Frontal cortex (tissue), 4 donors: ENCODE measurements around the gene RABEP1. TPM values are rescaled to one million over a fixed set of nuclear protein-coding genes. Genes with fewer than 3 reads are reported as not detected.
"Not testable (repeated sequence)": the region's sequence is repeated elsewhere in the genome, so short reads cannot be mapped to it uniquely, and the experiment has no call there.

ENCODE experiments used
- DNase-seq, 2 donors: peaks; one replicate each; pipeline ENCODE4 v3.0.0; 2012; ENCODE audit warnings: low spot score in 2 of 2
- FAIRE-seq: peaks from 2 replicates; lab custom pipeline; 2012; peaks lifted over from hg19 to GRCh38; lab: Jason Lieb, UNC
- total RNA-seq: library from RNA; depleted of rRNA; stranded (reverse); fragments of >200 nt; gene quantifications from one replicate; pipeline ENCODE4 v1.2.3, GENCODE V29; 2014
- donor health status: control.
- donor health status: control.
- donor health status: control.

Gene RABEP1
- total RNA-seq = 90.9 TPM

GRCh38 chr17:5281814-5282641, at the start of gene RABEP1:
Gene RABEP1, plus strand, starts transcription at chr17:5282284. Its CDS starts 203 bp downstream, at chr17:5282487.
- FAIRE-seq (no peak), DNase-seq (peak; percentile 88 to 92)

- DNase-seq, FAIRE-seq: not testable (repeated sequence)
Observed at GRCh38 chr17:5233492-5233891, 48.6 kb upstream of the RABEP1 start.

GRCh38 chr17:5234645-5235576, 47.2 kb upstream of the RABEP1 start, which contains the start of gene SCIMP:
Gene SCIMP, minus strand, starts transcription at chr17:5234860. Its CDS starts 105 bp downstream, at chr17:5234755.
- DNase-seq = no peak
- FAIRE-seq = no peak

- DNase-seq (no peak), FAIRE-seq (no peak)
Observed at GRCh38 chr17:5236938-5237540, 45.0 kb upstream of the RABEP1 start.

GRCh38 chr17:5237541-5238016, 44.5 kb upstream of the RABEP1 start:
- DNase-seq = no peak
- no peak for FAIRE-seq

GRCh38 chr17:5238333-5238732, 43.8 kb upstream of the RABEP1 start:
- no peak for FAIRE-seq
- DNase-seq = no peak

- not testable (repeated sequence) for FAIRE-seq
Observed at GRCh38 chr17:5239769-5240168, 42.3 kb upstream of the RABEP1 start.

GRCh38 chr17:5241861-5242671, 40.0 kb upstream of the RABEP1 start:
- no peak for DNase-seq
- no peak for FAIRE-seq

More at GRCh38 chr17:5239769-5240168, 42.3 kb upstream of the RABEP1 start:
- not testable (repeated sequence) for DNase-seq

- FAIRE-seq (no peak), DNase-seq (no peak)
Observed at GRCh38 chr17:5247621-5248020, 34.5 kb upstream of the RABEP1 start.

- FAIRE-seq = no peak
- no peak for DNase-seq
Observed at GRCh38 chr17:5248821-5249479, 33.1 kb upstream of the RABEP1 start.

- FAIRE-seq (no peak), DNase-seq (peak; percentile 48 to 68)
Observed at GRCh38 chr17:5249615-5250014, 32.5 kb upstream of the RABEP1 start.

GRCh38 chr17:5254414-5254813, 27.7 kb upstream of the RABEP1 start:
- DNase-seq (no peak), FAIRE-seq (no peak)

- FAIRE-seq = no peak
- no peak for DNase-seq
Observed at GRCh38 chr17:5254903-5255521, 27.1 kb upstream of the RABEP1 start.

GRCh38 chr17:5257124-5257523, 25.0 kb upstream of the RABEP1 start:
- DNase-seq (no peak), FAIRE-seq (no peak)

- FAIRE-seq (no peak), DNase-seq (no peak)
Observed at GRCh38 chr17:5260542-5260941, 21.5 kb upstream of the RABEP1 start.

GRCh38 chr17:5262416-5262991, 19.6 kb upstream of the RABEP1 start:
- FAIRE-seq = no peak
- DNase-seq = no peak

- no peak for FAIRE-seq
- DNase-seq = no peak
Observed at GRCh38 chr17:5263441-5263840, 18.6 kb upstream of the RABEP1 start.

GRCh38 chr17:5264893-5265292, 17.2 kb upstream of the RABEP1 start:
- DNase-seq (no peak), FAIRE-seq (no peak)
